Panc1 (cell line): ENCODE results near the gene SLC35G2. TPM values are rescaled to one million over a fixed set of nuclear protein-coding genes. Genes with fewer than 3 reads are reported as not detected.

Experiments
- ATAC-seq: fragments of 200-7000 bp; cut with Tn5 transposase; 2 replicates; pipeline ENCODE4 v1.9.1; 2020; ENCODE audit warnings: mild to moderate bottlenecking, moderate library complexity
- BruUV-seq: library from RNA; stranded (reverse); fragments of 400-500 nt; replicated peaks from 2 replicates; lab custom pipeline; 2021; lab: Mats Ljungman, UMichigan
- CTCF ChIA-PET: fragments of 300-600 bp; sonication (Branson Sonifier 250); formaldehyde crosslinking; loops from one replicate; lab custom pipeline; 2022; ENCODE audit warnings: antibody characterized with exemption; lab: Charles Lee
- POLR2A ChIA-PET: fragments of 300-600 bp; sonication (Branson Sonifier 250); formaldehyde crosslinking; loops from one replicate; lab custom pipeline; 2022; ENCODE audit warnings: antibody characterized with exemption; lab: Charles Lee
- DNase-seq: peaks from one replicate; pipeline ENCODE4 v3.0.0-alpha.2; 2010; ENCODE audit warnings: low read depth, low spot score
- H3K27ac ChIP-seq: 2 replicates; pipeline ENCODE4 v1.5.1; 2011; ENCODE audit warnings: mild to moderate bottlenecking, low read length, inconsistent platforms
- H3K27me3 ChIP-seq: fragments of 200-500 bp; sonication (Bioruptor generic); 2 replicates; pipeline ENCODE4 v1.6.0; 2014; ENCODE audit warnings: low read length, inconsistent platforms; ENCODE audit not compliant: control insufficient read depth, insufficient read depth
- H3K36me3 ChIP-seq: fragments of 200-500 bp; sonication (Bioruptor generic); 2 replicates; pipeline ENCODE4 v1.5.1; 2014; ENCODE audit warnings: inconsistent platforms, mild to moderate bottlenecking, low read length, moderate library complexity; ENCODE audit not compliant: control insufficient read depth, insufficient read depth
- H3K4me1 ChIP-seq: 2 replicates; pipeline ENCODE4 v1.5.1; 2011; ENCODE audit warnings: inconsistent platforms, mild to moderate bottlenecking, low read length, moderate library complexity; ENCODE audit not compliant: control insufficient read depth, insufficient read depth
- H3K4me3 ChIP-seq, 2 experiments: 2 replicates each; pipeline ENCODE4 v1.5.1; 2011 to 2012; ENCODE audit warnings: low read depth in 2 of 2, low read length in 2 of 2, mild to moderate bottlenecking in 2 of 2, inconsistent platforms in 1 of 2, moderate library complexity in 1 of 2
- H3K9me3 ChIP-seq: fragments of 200-500 bp; sonication (Bioruptor generic); 2 replicates; pipeline ENCODE4 v1.5.1; 2014; ENCODE audit warnings: low read depth, mild to moderate bottlenecking, inconsistent platforms, low read length, moderate library complexity; ENCODE audit not compliant: control insufficient read depth, insufficient read depth
- CTCF ChIP-seq: fragments of 450-650 bp; IDR thresholded peaks from 2 replicates; pipeline ENCODE4 v1.5.1; 2017; ENCODE audit warnings: mild to moderate bottlenecking
- POLR2AphosphoS5 ChIP-seq: IDR thresholded peaks from 2 replicates; pipeline ENCODE4 v1.6.1; 2012; ENCODE audit warnings: mild to moderate bottlenecking, low read depth, low read length, moderate library complexity
- REST ChIP-seq, 2 experiments: IDR thresholded peaks; 2 replicates each; pipeline ENCODE4 v1.6.1; 2011 to 2012; ENCODE audit warnings: low read depth in 2 of 2, control low read depth in 1 of 2, low read length in 1 of 2, mild to moderate bottlenecking in 1 of 2, moderate library complexity in 1 of 2; ENCODE audit not compliant: insufficient read depth in 1 of 2
- SIN3A ChIP-seq: IDR thresholded peaks from 2 replicates; pipeline ENCODE4 v1.6.1; 2012; ENCODE audit warnings: low read depth, mild to moderate bottlenecking, low read length, moderate library complexity, borderline replicate concordance; ENCODE audit not compliant: insufficient read depth
- TCF7L2 ChIP-seq: IDR thresholded peaks from 2 replicates; pipeline ENCODE4 v1.6.1; 2011; ENCODE audit warnings: mild to moderate bottlenecking, low read depth, low read length, inconsistent platforms
- in situ Hi-C: cut with HindIII; loops from 2 replicates; pipeline ENCODE4 v1.10.0; 2016; ENCODE audit warnings: low sequenced_read_pairs, low pct_unique_long_range_greater_than_20kb
- intact Hi-C: fragments of 100-400 bp; cut with micrococcal nuclease; formaldehyde crosslinking; loops from one replicate; pipeline ENCODE4 v1.10.0; 2022; ENCODE audit not compliant: unreplicated experiment
- total RNA-seq: library from RNA; stranded (reverse); gene quantifications from one replicate; pipeline ENCODE4 v1.2.1, GENCODE V29; 2021; ENCODE audit not compliant: unreplicated experiment

Gene SLC35G2
- total RNA-seq, 1 experiment from 2014 or later, result 15.0 TPM

- intact Hi-C loops (no loop called here), in situ Hi-C loops (no loop called here)
- Histone ChIP-seq H3K4me1 (peaks cover 10% of the 10 kb centered on the region), H3K4me3 (peak overlapping the region; percentile 70 to 72), H3K36me3 (no peaks in the 10 kb centered on the region), H3K9me3 (peaks cover 4% of the 10 kb centered on the region; the same call in 1 of the 2 replicates), H3K27ac (peak overlapping the region; percentile 78), H3K27me3 (no peaks in the 10 kb centered on the region)
- no peak for DNase-seq
- BruUV-seq, result no TSS peak
- CTCF ChIA-PET, result no interaction called here
- POLR2A ChIA-PET, result no interaction called here
- TF ChIP-seq SIN3A (0 out of 2 replicates have a peak, but pooled peaks have one; percentile 18), CTCF (no peak)
- ATAC-seq, result peak; percentile 78
Observed at GRCh38 chr3:136819392-136819730, 435 bp downstream of the SLC35G2 start.

- peak; percentile 82 for ATAC-seq
- Histone ChIP-seq H3K27me3 (no peaks in the 10 kb centered on the region), H3K9me3 (peaks cover 4% of the 10 kb centered on the region; the same call in 1 of the 2 replicates), H3K36me3 (no peaks in the 10 kb centered on the region), H3K4me1 (peaks cover 10% of the 10 kb centered on the region), H3K4me3 (peak overlapping the region; percentile 70 to 72), H3K27ac (peak overlapping the region; percentile 78)
- intact Hi-C loops, result no loop called here
- in situ Hi-C loops, result no loop called here
- peak; percentile 57 for DNase-seq
- ChIA-PET POLR2A (interaction anchor here (0.6 kb wide), 1 partner anchor 108 kb away, joined by 3 read pairs; no protein-coding TSS in a partner anchor), CTCF (no interaction called here)
- TF ChIP-seq REST (IDR thresholded peaks at IDR 0.05; ENCODE audit: insufficient read depth in 1 of 2, low read depth in 2 of 2, low read length in 1 of 2), result peak; percentile 96 to 98
- 0 out of 2 replicates have a peak, but pooled peaks have one; percentile 22 for TF ChIP-seq POLR2AphosphoS5
- no peak for TF ChIP-seq TCF7L2
- 0 out of 2 replicates have a peak, but pooled peaks have one; percentile 58 for TF ChIP-seq SIN3A
- TF ChIP-seq CTCF, result no peak
- TSS peak; percentile 67 for BruUV-seq
Observed at GRCh38 chr3:136819731-136820679, 1.1 kb downstream of the SLC35G2 start.
